ENCODE measurements around the gene TOB2. TPM values are rescaled to one million over a fixed set of nuclear protein-coding genes. Genes with fewer than 3 reads are reported as not detected.

TOB2 gene
- total RNA-seq, 4 donors from 2014 or later = 50.8 to 67.3 (median 56.9) TPM

GRCh38 chr22:41417622-41418390 is 28.8 kb downstream of the TOB2 start:
- Histone ChIP-seq H3K27me3 (no peaks in the 10 kb centered on the region), H3K9me3 (no peaks in the 10 kb centered on the region), H3K27ac (peak overlapping the region; percentile 57 to 100 (median 92)), H3K4me3 (no peak overlapping the region), H3K36me3 (peaks cover 0 to 5% (median 0%) of the 10 kb centered on the region in 3 donors), H3K4me1 (peaks cover 0 to 58% (median 41%) of the 10 kb centered on the region in 4 donors)
- 38 to 42% methylated on average over 10 to 12 of the region's 13 CpGs for WGBS, 2 donors
- DNase-seq (ENCODE audit: low spot score in 2 of 2) = peak; percentile 67 to 77
- TF ChIP-seq CTCF (IDR thresholded peaks at IDR 0.05) = no peak
- peak in 1 of 2 donors; percentile 69 for TF ChIP-seq POLR2A (IDR thresholded peaks at IDR 0.05)
- peak; percentile 92 to 99 for TF ChIP-seq EP300 (IDR thresholded peaks at IDR 0.05)

- H3K4me1 ChIP-seq = peaks cover 0 to 81% (median 62%) of the 10 kb centered on the region in 4 donors
- TF ChIP-seq CTCF (IDR thresholded peaks at IDR 0.05) = no peak
- TF ChIP-seq POLR2A (IDR thresholded peaks at IDR 0.05) = no peak
- no peak for TF ChIP-seq EP300 (IDR thresholded peaks at IDR 0.05)
- peak overlapping the region; percentile 98 to 100 (median 99) for H3K27ac ChIP-seq
- WGBS, 2 donors = 94 to 100% methylated on average over 4 of the region's 4 CpGs
- no peaks in the 10 kb centered on the region for H3K27me3 ChIP-seq
- no peak overlapping the region for H3K4me3 ChIP-seq
- no peaks in the 10 kb centered on the region for H3K9me3 ChIP-seq
- no peak for DNase-seq (ENCODE audit: low spot score in 2 of 2)
- H3K36me3 ChIP-seq = no peaks in the 10 kb centered on the region
Measured at GRCh38 chr22:41415554-41415953, 31.0 kb downstream of the TOB2 start.

- DNase-seq (ENCODE audit: low spot score in 2 of 2) = peak in 1 of 2 donors; percentile 50
- Histone ChIP-seq H3K27me3 (no peaks in the 10 kb centered on the region), H3K4me1 (peaks cover 0 to 55% (median 45%) of the 10 kb centered on the region in 4 donors), H3K36me3 (no peaks in the 10 kb centered on the region), H3K4me3 (no peak overlapping the region), H3K9me3 (no peaks in the 10 kb centered on the region), H3K27ac (peak overlapping the region; percentile 98 to 100 (median 99))
- TF ChIP-seq EP300 (IDR thresholded peaks at IDR 0.05) (peak; percentile 49 to 91), POLR2A (IDR thresholded peaks at IDR 0.05) (peak in 1 of 2 donors; percentile 57), CTCF (IDR thresholded peaks at IDR 0.05) (no peak)
- WGBS, 2 donors = 74 to 75% methylated on average over 11 of the region's 11 CpGs
Measured at GRCh38 chr22:41411021-41411851, 35.4 kb downstream of the TOB2 start.

GRCh38 chr22:41410311-41410751 is 36.3 kb downstream of the TOB2 start:
- no peaks in the 10 kb centered on the region for H3K36me3 ChIP-seq
- WGBS, 2 donors = 66 to 71% methylated on average over 7 of the region's 7 CpGs
- H3K4me3 ChIP-seq = no peak overlapping the region
- no peaks in the 10 kb centered on the region for H3K27me3 ChIP-seq
- peak overlapping the region; percentile 98 to 100 (median 99) for H3K27ac ChIP-seq
- H3K4me1 ChIP-seq = peaks cover 0 to 48% (median 40%) of the 10 kb centered on the region in 4 donors
- no peak for DNase-seq (ENCODE audit: low spot score in 2 of 2)
- H3K9me3 ChIP-seq = no peaks in the 10 kb centered on the region
- no peak for TF ChIP-seq POLR2A (IDR thresholded peaks at IDR 0.05)
- peak in 1 of 2 donors; percentile 26 for TF ChIP-seq EP300 (IDR thresholded peaks at IDR 0.05)
- TF ChIP-seq CTCF (IDR thresholded peaks at IDR 0.05) = no peak

Measured in tibial nerve (tissue), 4 donors.